Stimulated activated CD4-positive, alpha-beta T cell treated with anti-CD3 and anti-CD28 coated beads, Interleukin-15, amount 100 ng/mL, for 48 hours (primary cell): Measurements from ENCODE around the gene CFD.
"Not testable (repeated sequence)": the region's sequence is repeated elsewhere in the genome, so short reads cannot be mapped to it uniquely, and the experiment has no call there.

Experiments used
- DNase-seq, 2 donors: peaks; one replicate each; pipeline ENCODE4 v3.0.0-alpha.2; 2020; ENCODE audit warnings: low read depth in 2 of 2

The CFD gene

GRCh38 chr19:852136-853013, 7.1 kb upstream of the CFD start, which contains the start of gene ELANE:
Gene ELANE, plus strand, starts transcription at chr19:852303. Its CDS starts 26 bp downstream, at chr19:852329.
- DNase-seq = no peak

- no peak for DNase-seq
These were observed 6.4 kb upstream of the CFD start for GRCh38 chr19:853014-853585.

- DNase-seq = not testable (repeated sequence)
These were observed 5.7 kb upstream of the CFD start for GRCh38 chr19:853614-854220.

DNA sequence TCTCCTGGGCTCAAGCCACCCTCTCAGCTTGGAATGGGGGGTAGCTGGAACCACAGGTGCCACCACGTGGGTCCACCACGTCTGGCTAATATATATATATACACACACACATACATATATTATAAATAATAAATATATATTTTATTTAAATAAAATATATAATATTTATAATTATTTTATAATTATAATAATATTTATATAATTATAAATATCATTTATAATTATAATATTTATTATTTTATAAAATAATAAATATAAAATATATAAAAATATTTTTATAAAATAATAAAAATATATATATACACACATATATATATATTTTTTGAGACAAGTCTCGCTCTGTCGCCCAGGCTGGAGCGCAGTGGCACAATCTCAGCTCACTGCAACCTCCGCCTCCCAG, 4.9 kb upstream of the CFD start:
- no peak for DNase-seq

DNA sequence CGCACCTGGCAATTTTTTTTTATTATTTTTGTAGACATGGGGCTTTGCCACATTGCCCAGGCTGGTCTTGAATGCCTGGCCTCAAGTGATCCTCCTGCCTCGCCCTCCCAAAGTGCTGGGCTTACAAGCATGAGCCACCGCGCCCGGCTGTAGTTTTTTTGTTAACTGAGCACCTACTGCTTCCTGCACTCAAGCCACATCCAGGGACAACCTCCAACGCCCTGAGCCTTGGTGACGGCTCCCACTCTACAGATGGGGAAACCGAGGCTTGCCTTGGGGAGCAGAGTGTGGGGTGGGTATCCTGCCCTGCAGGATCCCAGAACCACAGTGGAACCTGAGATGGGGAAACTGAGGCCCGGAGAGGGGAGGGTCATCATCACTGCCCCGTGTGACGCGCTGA, 4.3 kb upstream of the CFD start:
- no peak for DNase-seq

DNA sequence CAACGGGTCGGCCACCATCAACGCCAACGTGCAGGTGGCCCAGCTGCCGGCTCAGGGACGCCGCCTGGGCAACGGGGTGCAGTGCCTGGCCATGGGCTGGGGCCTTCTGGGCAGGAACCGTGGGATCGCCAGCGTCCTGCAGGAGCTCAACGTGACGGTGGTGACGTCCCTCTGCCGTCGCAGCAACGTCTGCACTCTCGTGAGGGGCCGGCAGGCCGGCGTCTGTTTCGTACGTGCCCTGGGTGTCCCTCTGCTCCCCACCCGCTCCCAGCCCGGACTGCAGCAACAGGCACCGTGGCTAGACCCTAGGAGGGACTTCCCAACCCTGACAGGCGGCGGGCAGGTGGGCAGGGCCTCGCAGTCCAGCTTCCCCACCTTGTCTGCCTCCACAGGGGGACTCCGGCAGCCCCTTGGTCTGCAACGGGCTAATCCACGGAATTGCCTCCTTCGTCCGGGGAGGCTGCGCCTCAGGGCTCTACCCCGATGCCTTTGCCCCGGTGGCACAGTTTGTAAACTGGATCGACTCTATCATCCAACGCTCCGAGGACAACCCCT, 3.8 kb upstream of the CFD start:
- no peak for DNase-seq

DNA sequence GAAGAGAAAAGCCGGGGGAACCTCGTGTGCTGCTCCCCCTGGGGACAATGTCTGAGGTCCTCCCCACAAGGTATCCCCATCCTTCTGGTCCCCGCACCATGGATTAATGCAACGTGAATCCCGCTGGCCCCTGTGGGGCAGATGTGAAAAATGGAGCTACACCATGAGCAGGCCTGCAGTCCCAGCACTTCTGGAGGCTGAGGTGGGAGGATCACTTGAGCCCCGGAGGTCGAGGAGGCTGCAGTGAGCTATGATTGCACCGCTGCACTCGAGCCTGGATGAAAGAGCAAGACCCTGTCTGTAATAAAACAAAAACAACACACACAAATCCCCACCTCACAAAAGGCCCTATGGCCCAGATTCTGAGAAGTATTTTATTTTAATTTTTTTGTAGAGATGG, 1.2 kb upstream of the CFD start:
- DNase-seq = no peak

DNA sequence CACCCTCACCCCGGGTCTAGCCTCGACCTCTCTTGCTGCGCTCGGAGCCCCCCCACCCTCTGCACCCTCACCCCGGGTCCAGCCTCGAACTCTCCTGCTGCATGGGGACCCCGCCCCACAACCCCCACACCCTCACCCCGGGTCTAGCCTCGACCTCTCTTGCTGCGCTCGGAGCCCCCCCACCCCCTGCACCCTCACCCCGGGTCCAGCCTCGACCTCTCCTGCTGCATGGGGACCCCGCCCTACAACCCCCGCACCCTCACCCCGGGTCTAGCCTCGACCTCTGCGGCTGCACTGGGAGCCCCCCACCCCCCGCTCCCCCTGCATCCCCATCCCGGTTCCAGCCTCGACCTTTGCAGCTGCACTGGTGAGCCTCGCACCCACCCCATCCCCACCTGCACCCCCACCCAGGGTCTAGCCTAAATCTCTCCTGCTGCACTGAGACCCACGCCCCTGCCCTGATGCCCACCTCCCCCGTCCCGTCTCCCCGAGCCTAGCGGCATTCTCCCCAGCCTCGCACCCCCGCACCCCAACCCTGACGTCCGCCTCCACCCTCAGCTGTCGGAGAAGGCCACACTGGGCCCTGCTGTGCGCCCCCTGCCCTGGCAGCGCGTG, 1.8 kb downstream of the CFD start:
- no peak for DNase-seq

GRCh38 chr19:861756-862580, 2.5 kb downstream of the CFD start:
- DNase-seq = peak; percentile 73 to 77

GRCh38 chr19:862581-863314, 3.3 kb downstream of the CFD start:
- DNase-seq = peak; percentile 69 to 78

- DNase-seq = no peak
These were observed 3.8 kb downstream of the CFD start for GRCh38 chr19:863315-863620.

GRCh38 chr19:866769-867300, 7.4 kb downstream of the CFD start:
- DNase-seq = no peak

DNA sequence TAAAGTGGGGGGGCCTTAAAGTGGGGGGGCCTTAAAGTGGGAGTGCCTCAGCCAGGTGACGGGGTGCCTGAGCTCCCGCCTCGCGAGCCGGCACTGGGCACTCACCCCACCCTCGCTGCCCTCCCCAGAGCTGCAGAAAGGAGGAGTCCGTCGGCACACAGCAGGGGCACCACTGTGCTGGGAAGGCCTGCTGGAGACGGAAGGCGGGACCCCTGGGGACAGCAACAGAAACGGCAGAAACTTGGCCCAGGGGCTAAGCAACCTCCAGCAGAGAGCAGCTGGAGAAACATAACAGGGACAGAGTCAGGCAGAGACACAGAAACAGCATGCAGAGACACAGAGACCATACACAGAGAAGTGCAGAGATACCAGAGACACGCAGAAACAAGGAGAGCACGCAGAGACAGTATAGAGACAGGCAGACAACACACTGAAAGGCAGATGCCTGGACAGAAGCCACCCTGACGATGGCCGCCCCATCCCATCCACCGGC, 7.9 kb downstream of the CFD start:
- no peak for DNase-seq

DNA sequence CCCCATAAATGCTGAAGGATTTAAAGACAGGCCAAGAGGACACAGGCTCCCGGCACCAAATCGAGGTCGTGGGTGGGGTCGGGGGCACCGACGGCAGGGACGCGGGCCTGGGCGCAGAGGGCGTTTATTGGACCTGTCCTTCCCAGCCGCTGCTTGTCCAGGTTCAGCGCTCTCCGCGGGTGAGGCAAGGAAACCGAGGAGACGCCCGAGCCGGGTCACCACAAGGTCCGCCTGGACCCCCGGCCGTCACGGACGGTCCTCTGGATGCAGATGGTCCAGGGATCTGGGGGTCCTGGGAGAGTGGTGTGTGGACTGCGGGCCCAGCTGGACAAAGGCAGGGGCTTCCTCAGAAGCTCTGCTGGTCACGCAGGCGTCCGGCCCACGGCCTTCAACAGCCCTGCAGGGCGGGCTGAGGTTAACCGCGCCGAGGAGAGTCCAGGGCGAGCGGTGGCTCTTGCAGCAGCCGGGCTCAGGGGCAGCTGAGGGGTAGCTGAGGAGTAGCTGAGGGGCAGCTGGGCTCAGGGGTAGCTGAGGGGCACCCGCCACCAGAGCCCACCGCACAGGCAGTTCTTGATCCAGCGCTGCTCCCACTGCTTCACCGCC, 8.5 kb downstream of the CFD start:
- no peak for DNase-seq

DNA sequence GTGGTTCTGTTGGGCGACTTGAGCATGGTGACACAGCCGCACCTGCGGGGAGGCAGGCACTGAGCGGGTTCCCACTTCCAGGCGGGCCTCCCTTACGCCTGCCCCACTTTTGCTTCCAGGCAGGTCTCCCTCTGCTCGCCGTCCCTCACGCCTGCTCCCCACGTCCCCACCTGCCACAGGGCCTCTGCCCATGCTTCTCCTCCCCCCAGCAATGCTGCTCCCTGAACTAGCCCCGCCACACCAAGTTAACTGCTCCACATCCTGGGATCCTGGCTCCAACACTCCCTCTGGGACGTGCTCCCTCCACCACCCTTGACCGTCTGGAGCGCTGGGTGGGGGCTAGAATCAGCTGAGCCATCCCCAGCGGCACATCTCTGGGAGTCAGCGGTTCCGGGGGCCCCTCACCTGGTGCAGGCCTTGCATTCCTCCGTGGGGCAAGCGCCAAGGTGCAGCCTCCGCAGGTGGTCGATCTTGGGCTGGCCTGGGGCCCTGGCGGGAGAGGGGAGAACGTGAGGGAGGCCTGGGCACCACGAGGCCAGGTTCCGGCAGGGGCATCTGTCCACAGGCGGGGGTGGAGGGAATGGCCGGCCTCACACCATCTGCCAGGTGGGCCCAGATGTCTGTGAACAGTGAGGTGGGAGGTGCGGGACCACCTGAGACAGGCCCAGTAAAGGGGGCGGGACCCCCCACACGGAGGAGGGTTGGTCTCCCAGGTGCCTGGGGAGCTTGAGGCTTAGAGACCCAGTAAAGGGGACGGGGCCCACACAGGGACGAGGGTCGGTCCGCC, 9.2 kb downstream of the CFD start:
- no peak for DNase-seq

GRCh38 chr19:869245-870177, 10.0 kb downstream of the CFD start:
- DNase-seq = no peak

- no peak for DNase-seq
These were observed 10.8 kb downstream of the CFD start for GRCh38 chr19:870314-870713.

GRCh38 chr19:870963-871401, 11.5 kb downstream of the CFD start:
- DNase-seq = no peak
